Activated effector memory CD4-positive, alpha-beta T cell treated with Interleukin-2 at 50 U/mL for 16 hours (primary cell): ENCODE data around the gene INPP5B.
"Not testable (repeated sequence)": the region's sequence is repeated elsewhere in the genome, so short reads cannot be mapped to it uniquely, and the experiment has no call there.

Experiments
- DNase-seq: peaks from one replicate; pipeline ENCODE4 v3.0.0-alpha.2; 2020

The INPP5B gene

DNA sequence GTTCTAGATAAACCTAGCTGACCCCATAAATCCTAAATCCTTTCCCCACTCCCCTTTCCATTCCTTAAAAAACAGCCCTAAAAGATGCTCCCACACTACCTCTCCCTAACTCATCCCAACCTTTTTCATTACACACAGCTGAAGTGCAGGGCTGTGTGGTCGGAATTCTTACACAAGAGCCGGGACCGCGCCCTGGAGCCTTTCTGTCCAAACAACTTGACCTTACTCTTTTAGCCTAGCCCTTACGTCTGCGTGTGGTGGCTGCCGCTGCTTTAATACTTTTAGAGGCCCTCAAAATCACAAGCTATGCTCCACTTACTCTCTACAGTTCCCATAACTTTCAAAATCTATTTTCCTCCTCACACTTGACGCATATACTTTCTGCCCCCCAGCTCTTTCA lies 36.0 kb downstream of the INPP5B start:
- not testable (repeated sequence) for DNase-seq

DNA sequence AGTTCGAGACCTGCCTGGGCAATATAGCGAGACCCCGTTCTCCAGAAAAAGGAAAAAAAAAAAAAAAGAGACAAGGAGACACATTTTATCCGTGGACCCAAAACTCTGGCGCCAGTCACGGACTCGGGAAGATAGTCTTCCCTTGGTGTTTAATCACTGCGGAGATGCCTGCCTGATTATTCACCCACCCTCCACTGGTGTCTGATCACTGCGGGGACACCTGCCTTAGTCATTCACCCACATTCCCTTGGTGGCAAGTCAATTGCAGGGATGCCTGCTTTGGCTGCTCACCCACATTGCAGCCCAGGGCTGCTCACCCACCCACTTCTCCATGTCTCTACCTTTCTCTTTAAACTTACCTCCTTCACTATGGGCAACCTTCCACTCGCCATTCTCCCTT lies 38.3 kb downstream of the INPP5B start:
- DNase-seq = not testable (repeated sequence)

DNA sequence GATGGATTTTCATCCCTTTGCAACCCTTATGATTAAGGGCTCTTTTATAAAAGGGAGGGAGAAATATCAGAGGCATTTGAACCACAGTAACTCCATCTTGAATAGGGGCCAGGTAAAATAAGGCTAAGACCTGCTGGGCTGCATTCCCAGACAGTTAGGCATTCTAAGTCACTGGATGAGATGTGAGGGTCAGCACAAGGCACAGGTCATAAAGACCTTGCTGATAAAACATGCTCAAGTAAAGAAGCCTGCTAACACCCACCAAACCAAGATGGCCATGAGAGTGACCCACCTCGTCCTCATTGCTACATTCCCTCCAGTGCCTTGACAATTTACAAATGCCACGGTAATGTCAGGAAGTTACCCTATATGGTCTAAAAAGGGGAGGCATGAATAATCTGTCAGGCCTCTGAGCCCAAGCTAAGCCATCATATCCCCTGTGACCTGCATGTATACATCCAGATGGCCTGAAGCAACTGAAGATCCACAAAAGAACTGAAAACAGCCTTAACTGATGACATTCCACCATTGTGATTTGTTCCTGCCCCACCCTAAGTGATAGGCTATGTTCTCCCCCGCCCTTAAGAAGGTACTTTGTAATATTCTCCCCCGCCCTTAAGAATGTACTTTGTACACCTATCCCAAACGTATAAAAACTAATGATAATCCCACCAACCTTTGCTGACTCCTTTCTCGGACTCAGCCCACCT lies 39.3 kb downstream of the INPP5B start:
- not testable (repeated sequence) for DNase-seq

- not testable (repeated sequence) for DNase-seq
Measured at GRCh38 chr1:37906591-37906990, 40.3 kb downstream of the INPP5B start.

DNA sequence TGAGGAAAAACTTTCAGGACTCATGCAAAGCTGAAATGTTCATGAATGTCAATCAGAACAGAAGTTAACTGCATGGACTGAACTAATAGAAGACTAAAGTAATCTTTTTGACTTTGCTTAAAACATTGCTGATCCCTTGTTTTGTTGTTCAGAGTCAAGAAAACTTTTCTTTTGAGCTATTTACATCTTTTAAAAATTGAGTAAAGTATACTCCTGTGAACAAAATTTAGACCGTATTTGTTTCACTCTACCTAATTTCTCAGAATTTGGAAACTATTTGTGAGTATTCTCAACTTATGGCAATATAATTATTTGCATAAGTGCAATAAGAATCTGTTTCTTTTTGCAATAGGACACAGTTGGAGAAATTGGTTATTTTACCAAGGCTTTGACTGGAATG lies 41.1 kb downstream of the INPP5B start:
- DNase-seq = no peak

GRCh38 chr1:37903921-37904320 lies 42.9 kb downstream of the INPP5B start:
- not testable (repeated sequence) for DNase-seq

GRCh38 chr1:37902983-37903382 lies 43.9 kb downstream of the INPP5B start:
- DNase-seq = no peak

- DNase-seq = no peak
Measured at GRCh38 chr1:37901893-37902225, 45.0 kb downstream of the INPP5B start.

GRCh38 chr1:37901191-37901892 lies 45.5 kb downstream of the INPP5B start:
- DNase-seq = no peak

DNA sequence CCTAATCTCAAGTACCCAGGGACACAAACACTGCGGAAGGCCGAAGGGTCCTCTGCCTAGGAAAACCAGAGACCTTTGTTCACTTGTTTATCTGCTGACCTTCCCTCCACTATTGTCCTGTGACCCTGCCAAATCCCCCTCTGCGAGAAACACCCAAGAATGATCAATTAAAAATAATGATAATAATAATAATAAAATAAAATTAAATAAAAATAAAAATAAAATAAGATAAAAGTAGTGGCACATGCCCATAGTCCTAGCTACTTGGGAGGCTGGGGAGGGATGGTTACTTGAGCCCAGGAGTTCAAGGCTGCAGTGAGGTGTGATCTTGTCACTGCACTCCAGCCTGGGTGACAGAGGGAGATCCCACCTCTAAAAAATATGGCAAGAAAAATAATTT lies 49.3 kb downstream of the INPP5B start:
- DNase-seq = not testable (repeated sequence)

DNA sequence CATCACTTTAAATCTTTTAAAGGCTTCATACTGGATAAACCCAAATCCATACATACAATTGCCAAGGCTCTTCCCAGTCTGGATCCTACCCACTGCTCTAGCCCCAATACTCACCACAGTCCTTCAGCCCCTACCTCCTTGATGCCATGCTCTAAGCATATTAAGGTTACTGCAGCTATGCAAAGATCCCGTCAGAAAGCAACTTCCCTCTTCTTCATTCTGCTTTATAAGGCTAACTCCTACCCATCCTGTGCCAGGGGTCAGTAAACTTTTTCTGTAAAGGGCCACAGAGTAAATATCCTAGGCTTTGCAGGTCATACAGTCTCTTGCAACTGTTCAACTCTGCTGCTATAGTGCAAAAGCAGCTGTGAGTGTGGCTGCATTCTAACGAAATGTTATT lies 53.2 kb downstream of the INPP5B start:
- no peak for DNase-seq

- DNase-seq = no peak
Measured at GRCh38 chr1:37892151-37893047, 54.5 kb downstream of the INPP5B start.

DNA sequence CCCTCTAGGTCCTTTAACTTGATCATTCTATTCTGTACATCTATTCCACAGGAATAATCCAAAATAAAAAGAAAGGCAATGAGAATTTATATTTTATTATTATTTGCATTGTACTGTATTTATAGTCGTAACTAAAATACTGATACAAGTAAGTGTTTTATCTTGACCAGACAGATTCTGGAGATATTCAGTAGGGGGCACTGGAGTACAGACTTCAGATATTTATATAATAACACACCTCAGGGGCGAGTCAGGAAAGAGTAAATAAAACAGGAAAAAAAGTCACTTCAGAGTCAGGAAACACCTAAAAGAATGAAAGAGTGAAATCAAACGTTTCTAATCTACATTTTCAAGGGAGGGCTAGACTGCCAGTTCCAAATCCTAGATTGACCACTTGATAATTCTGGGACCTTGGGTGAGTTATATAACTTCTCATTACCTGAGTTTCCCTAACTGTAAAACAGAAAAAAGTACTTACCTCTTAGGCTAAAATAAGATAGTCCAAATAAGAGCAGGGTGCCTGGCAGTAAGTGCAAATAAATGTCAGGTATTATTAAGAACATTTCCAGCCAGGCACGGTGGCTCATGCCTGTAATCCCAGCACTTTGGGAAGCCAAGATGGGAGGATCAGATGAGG lies 56.4 kb downstream of the INPP5B start:
- DNase-seq = no peak

DNA sequence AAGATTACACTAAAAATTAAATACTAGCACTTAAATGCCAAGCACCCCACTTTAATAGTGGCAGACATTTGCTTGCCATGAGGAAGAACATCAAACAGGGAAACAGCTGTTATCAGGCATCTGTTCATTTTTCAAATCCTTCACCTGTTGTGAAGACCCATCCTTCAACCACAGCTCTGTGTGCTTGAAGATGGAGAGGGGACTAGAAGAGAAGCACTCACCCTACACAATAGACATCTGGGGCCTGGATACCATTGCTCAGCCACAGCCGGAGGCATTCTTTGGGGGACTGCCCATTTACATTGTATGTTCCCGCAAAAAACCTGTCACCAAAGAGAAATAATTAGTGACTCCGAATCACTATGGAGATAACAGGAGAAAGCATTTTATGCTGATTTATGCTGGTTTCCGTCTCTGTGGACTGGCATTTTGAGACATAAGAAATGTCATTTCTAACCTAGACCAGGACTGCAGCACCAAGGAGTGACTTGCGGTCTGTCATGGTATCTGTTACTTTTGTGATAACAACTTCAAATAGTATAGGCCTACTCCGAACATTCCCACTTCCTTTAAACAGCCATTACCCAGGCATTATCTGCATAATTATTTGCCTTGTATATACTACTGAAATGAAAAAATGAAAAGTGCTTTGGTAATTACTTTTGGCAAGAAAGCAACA lies 58.7 kb downstream of the INPP5B start:
- no peak for DNase-seq

DNA sequence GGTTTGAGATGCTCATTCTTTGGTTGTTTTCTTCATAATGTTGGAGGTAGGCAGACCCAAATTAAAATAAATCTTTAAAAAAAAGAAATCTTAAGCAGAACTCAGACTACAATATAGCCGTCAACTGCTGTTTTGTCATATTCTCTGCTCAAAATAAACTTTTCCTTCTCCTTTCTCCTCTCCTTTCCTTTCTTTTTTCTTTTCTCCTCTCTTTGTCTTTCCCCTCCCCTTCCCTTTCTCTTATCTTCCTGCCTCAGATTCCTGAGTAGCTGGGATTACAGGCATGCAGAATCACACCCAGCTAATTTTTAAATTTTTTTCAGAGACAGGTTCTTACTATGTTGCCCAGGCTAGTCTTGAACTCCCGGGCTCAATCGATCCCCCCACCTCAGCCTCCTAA lies 62.7 kb downstream of the INPP5B start:
- DNase-seq = no peak

DNA sequence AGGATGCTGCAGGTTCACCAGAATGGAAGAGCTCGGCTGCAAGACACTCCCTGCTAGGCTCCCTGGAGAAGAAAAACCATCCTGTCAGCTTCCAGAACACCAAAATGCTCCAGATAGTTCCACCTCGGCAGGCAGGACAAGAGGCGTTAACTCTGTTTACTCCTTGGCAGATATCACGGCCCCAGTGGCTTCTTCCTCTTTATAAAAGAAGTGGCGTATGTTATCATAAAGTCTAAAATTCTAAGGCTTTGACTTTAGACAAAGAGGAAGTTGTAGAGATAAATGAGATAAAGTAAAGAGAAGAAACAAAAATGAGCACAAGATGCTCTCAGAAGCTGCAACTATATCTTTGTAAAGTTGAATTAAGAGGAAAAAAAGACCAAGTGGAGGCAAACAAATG lies 63.2 kb downstream of the INPP5B start:
- no peak for DNase-seq

- no peak for DNase-seq
Measured at GRCh38 chr1:37879865-37880264, 67.0 kb downstream of the INPP5B start.

- no peak for DNase-seq
Measured at GRCh38 chr1:37878071-37878470, 68.8 kb downstream of the INPP5B start.

- no peak for DNase-seq
Measured at GRCh38 chr1:37875833-37876232, 71.0 kb downstream of the INPP5B start.

GRCh38 chr1:37872692-37873091 lies 74.2 kb downstream of the INPP5B start:
- no peak for DNase-seq

DNA sequence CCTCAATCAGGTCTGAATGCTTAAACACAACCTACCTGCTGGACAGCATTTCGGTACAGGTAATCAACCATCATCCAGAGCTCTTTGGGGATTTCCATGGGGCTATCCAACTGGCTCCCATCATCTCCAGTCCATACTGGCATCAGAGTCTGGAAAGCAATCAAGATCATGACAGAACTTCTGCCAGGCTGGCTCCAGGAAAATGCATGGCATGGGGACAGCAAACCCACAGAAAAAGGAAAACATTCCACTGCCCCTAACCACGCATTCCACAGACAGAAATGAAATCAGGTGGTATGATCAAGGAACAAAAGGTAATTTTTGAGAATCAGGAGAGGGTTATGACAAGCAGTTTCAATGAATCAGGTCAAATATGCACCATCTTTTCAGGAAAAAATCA lies 78.4 kb downstream of the INPP5B start:
- DNase-seq = no peak

DNA sequence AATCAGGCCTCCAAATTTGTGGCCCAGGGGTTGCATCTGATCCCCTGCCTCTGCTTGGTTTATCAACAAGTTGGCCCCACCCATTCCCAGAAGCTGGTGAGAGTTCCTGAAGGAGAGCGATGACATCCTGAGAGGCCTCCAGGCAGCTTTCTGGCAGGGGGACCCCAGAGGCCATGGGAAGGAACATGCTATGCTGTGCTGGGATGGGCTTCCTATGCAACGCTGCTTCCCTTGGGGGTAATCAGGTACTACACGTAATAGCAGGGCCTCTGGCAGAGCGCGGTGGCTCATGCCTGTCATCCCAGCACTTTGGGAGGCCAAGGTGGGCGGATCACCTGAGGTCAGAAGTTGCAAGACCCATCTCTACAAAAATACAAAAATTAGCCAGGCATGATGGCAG lies 79.1 kb downstream of the INPP5B start:
- DNase-seq = no peak

- no peak for DNase-seq
Measured at GRCh38 chr1:37866491-37866890, 80.4 kb downstream of the INPP5B start.
